Fibroblast of lung (primary cell): Measurements from ENCODE around the gene RPL41.

Source experiments
- CTCF ChIP-seq, 2 donors: IDR thresholded peaks in 1 of 2; conservative IDR thresholded peaks in 1 of 2; 1 replicate in 1 of 2; 2 replicates in 1 of 2; pipeline ENCODE4 v1.5.1; 2011 to 2012; ENCODE audit warnings: low read length in 2 of 2, control low read depth in 1 of 2, inconsistent platforms in 1 of 2, low read depth in 1 of 2, mild to moderate bottlenecking in 1 of 2
- EZH2 ChIP-seq: IDR thresholded peaks from 2 replicates; pipeline ENCODE4 v1.5.1; 2012; ENCODE audit warnings: low read length, control low read depth, mild to moderate bottlenecking; ENCODE audit errors: missing control alignments

GRCh38 chr12:56158029-56158925, 41.8 kb downstream of the RPL41 start, which contains the start of gene MYL6:
- TF ChIP-seq CTCF (conservative IDR thresholded peaks at IDR 0.05 in 1 of 2, IDR thresholded peaks at IDR 0.05 in 1 of 2; ENCODE audit: low read depth in 1 of 2, low read length in 2 of 2): no peak
- no peak for TF ChIP-seq EZH2
